Raji (cell line): ENCODE results near the gene PTPRG.

Experiments used
- POLR2A ChIP-seq: IDR thresholded peaks from 2 replicates; pipeline ENCODE4 v1.6.1; 2011; ENCODE audit warnings: low read depth, low read length, control low read depth; ENCODE audit not compliant: insufficient read depth

PTPRG gene

DNA sequence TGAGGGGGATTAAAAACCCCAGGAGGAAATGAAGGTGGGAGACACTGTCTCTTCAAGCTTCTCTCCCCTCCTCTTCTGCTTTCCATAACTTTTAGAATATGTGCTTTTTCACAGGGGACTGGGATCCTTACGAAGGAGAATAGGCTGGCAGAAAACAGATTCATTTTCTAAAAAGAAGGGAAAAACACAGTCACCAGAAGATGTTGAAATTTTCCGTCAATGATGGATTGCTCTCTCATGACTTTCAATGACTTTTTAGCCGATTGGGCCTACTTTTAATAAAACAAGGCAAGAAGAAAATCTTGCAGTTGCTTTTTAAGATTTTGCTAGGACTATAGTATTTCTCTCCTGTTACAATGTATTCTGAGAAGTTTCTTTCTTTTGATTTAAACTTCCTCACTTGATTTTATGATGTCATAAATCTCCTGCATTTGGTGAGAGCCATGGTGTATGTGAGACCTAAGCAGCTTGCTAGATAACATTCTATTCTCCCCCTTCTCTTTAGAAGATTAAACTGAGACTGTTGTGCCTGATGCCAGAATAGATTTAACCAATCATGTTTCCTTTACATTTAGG is 570.7 kb downstream of the PTPRG start:
- TF ChIP-seq POLR2A, result no peak

DNA sequence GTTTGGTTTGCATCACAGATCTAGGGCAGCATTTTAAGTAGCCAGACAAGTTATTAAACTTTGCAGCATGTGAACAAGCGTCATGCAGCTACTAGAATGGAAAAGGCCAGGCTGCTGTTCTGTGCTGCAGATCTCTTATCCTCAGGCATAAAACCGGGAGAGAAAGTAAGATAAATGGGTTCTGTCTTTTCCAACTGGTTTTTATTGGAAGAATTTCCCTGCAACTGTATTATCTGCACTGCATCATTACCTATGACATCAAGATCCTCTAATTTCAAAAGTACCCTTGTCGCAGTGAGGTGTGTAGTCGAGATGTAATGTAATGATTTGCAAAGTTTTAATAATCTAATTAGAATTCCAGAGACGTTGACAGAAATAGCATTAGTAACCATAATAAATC is 571.6 kb downstream of the PTPRG start:
- TF ChIP-seq POLR2A, result no peak

DNA sequence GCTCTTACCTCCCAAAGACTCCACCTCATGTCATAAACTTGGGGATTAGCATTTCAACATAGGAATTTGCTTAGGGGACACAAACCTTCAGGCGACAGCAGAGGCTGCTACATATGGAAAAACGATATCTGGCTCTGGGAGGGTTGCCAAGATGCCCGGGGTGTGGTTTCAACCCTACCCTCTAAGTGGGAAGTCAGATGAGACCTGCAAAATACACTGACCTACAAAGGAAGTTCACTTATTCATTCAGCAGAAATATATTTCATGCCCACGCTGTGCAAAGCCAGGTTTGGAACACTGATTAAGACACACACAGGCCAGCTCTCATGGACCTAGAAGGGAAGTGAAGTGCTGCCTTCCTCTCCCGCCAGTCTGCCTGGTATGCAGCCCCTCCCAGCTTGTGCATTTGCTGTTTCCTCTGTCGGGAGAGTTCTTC is 572.7 kb downstream of the PTPRG start:
- no peak for TF ChIP-seq POLR2A

- no peak for TF ChIP-seq POLR2A
Measured at GRCh38 chr3:62135741-62136140, 574.4 kb downstream of the PTPRG start.

DNA sequence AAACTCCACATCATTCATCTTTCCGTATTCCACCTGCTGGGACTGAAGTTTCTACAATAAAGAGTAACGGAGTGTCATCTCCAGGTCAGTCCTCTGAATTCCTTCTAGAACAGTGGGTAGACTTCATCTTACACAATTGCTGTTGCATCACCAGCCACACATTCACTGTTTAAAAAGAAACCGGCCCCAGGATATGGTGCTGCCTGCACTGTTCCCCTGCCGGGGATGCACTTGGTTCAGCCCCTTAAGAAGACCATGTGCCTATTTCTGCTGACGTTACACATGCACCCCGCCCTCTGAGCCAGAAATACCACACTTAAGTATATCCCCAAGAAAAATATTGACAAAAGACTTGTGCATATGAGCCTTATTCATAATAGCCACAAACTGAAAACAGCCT is 578.6 kb downstream of the PTPRG start:
- TF ChIP-seq POLR2A, result no peak

DNA sequence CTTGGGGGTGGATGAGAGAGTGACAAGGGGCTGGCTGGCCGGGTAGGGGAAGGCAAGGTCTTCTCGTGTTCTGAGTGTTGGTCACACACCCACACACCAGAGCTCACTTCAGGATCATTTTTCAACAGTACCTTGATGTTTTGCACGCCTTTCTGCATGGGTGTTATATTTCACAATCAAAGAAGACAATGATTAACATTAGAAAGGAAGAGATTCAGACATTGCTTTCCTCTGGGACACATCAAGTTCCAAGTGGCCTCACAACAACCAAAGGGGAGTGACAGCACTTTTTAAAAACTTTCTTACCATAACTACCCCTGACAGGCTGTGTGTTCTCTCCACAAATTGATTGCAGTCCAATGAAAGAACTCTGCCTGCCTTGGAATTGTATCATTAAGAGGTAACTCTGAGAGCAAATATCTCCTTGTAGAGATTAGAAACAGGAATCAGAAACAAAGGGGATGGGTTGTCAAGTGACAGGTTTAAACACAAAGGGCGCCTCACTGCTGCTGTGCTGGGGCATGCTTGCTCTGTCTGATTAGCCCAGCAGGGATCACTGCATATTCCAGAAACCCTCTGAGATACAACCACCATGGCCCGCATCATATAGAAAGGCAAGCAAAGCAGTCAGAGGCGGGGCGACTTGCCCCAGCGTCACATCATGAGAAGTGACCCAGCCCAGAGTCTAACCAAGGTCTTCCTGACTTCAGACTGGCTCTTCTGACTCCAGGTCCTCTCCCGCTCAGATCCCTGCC is 581.1 kb downstream of the PTPRG start:
- no peak for TF ChIP-seq POLR2A

GRCh38 chr3:62143843-62144450 is 582.6 kb downstream of the PTPRG start:
- TF ChIP-seq POLR2A, result no peak

GRCh38 chr3:62144482-62144881 is 583.1 kb downstream of the PTPRG start:
- no peak for TF ChIP-seq POLR2A

- no peak for TF ChIP-seq POLR2A
Measured at GRCh38 chr3:62145086-62145757, 583.9 kb downstream of the PTPRG start.

DNA sequence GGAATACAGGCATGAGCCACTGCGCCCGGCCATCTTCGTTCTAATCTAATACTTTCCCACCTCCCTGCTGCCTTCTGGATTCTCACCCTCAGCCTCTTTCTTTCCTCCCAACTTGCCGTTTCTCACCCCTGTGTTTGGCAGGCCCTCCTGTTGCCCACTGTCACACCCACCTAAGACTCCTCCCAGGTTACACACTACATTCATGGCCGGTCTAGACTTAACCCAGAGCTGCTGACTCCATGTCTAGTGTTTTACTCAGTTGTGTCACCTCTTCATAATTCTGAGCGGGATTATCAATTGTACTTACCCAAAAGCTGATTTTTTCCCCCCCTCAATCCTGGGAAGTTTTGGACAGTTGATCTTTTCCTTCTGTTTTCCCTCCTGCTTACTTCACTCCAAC is 588.2 kb downstream of the PTPRG start:
- no peak for TF ChIP-seq POLR2A

DNA sequence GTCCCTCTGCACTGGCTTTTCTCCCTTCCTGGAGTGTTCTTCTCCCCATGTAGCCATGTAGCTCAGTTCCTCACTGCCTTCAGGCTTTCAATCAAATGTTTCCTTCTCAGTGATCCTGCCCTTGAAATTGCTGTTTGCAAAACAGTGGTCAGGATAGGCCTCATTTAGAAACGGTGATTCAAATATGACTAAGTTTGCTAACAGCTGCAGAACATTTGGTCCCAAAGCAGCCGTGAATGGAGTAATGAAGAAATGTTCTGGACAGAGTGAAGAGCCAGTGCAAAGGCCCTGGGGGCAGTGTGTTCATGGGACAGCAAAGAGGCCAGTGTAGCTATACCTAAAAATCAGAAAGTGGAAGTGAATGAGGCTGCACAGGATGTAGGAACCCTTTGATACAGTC is 588.6 kb downstream of the PTPRG start:
- no peak for TF ChIP-seq POLR2A

GRCh38 chr3:62151591-62151990 is 590.2 kb downstream of the PTPRG start:
- no peak for TF ChIP-seq POLR2A

- TF ChIP-seq POLR2A, result no peak
Measured at GRCh38 chr3:62153231-62153630, 591.9 kb downstream of the PTPRG start.

GRCh38 chr3:62154457-62155148 is 593.2 kb downstream of the PTPRG start:
- no peak for TF ChIP-seq POLR2A

GRCh38 chr3:62159056-62159708 is 597.8 kb downstream of the PTPRG start:
- TF ChIP-seq POLR2A, result no peak
